Measurements from ENCODE around the gene LTBR.

The LTBR gene

DNA sequence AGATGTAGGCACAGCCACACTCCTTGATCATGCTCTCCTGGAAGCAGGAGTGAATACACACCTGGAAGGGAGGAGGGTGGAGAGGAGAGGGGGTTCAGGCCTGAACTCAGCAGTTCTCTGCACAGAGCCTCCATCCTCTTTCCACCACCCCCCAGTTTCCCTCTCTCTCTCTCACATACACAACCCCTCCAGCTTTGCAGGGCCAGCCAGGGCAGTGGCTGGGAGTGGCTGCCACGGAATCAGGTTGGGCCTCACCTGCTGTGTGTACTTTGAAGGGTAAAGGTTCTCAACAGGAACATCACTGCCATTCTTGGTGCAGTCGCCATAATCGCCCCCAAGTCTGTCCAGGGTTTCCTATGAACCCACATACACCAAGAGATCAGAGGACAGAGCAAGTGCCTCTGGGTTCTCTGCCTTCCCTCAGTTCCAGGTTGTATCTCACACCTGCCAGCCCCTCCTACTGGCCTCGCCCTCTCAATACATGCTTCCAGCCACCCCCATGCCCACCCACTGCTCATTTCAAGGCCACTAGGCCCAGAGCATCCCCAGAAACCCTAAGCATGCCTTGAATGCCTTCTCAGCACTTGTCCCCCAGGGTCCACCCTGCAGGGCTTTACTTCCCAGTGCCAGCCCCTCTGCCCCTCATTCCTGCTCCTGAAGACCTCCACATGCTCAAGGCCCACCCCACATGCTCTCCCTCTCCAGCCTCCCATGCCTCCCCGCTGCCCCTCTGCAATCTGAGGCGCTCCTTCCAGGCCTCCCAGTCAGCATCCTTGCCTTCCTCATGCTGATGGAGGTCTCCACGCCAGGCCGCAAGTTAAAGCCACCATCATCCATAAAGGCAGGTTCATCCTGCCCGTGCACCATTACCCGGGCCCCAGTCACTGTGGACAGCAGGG is 29.2 kb upstream of the LTBR start:
- Histone ChIP-seq H3K27me3 (replicated peaks in 2 of 5; ENCODE audit: control insufficient read depth in 4 of 5, insufficient read depth in 5 of 5, low read length in 4 of 5) (no peaks in the 10 kb centered on the region), H3K36me3 (ENCODE audit: control insufficient read depth in 4 of 4, insufficient read depth in 4 of 4, low read length in 3 of 4) (no peaks in the 10 kb centered on the region), H3K4me1 (ENCODE audit: control extremely low read depth in 1 of 4, control insufficient read depth in 4 of 4, insufficient read depth in 4 of 4, low read length in 3 of 4) (peaks cover 0 to 40% (median 9%) of the 10 kb centered on the region in 4 experiments), H3K9me3 (ENCODE audit: control extremely low read depth in 1 of 5, control insufficient read depth in 4 of 5, insufficient read depth in 2 of 5, low read depth in 1 of 5, low read length in 4 of 5) (no peaks in the 10 kb centered on the region), H3K4me3 (ENCODE audit: control insufficient read depth in 1 of 7, extremely low read depth in 1 of 7, insufficient read depth in 4 of 7, low read depth in 2 of 7, low read length in 6 of 7) (no peak overlapping the region), H3K27ac (ENCODE audit: insufficient read depth in 1 of 2, low read depth in 1 of 2, low read length in 2 of 2, poor library complexity in 1 of 2, severe bottlenecking in 2 of 2) (no peak overlapping the region)
- no peak for DNase-seq
- CTCF ChIA-PET, result interaction anchor here (1.9 kb wide), 1 partner anchor 9 kb away, joined by 6 read pairs; no protein-coding TSS in a partner anchor
- POLR2A ChIA-PET, result interaction anchor here (1.0 kb wide), 1 partner anchor 19 kb away, joined by 3 read pairs; no protein-coding TSS in a partner anchor
- WGBS (ENCODE audit: insufficient coverage), result 93% methylated on average over 9 of the region's 10 CpGs

GRCh38 chr12:6355491-6356373 is 28.2 kb upstream of the LTBR start:
- ChIA-PET CTCF (interaction anchor here (1.2 to 2.3 kb wide), 5 partner anchors 10 to 60 kb away, joined by 3 to 9 read pairs (median 5); no protein-coding TSS in a partner anchor), POLR2A (interaction anchor here (0.6 to 1.0 kb wide), 2 partner anchors 20 to 179 kb away, joined by 3 to 4 read pairs; no protein-coding TSS in a partner anchor)
- no peaks in the 10 kb centered on the region for H3K9me3 ChIP-seq (ENCODE audit: control extremely low read depth in 1 of 5, control insufficient read depth in 4 of 5, insufficient read depth in 2 of 5, low read depth in 1 of 5, low read length in 4 of 5)
- H3K27me3 ChIP-seq (replicated peaks in 2 of 5; ENCODE audit: control insufficient read depth in 4 of 5, insufficient read depth in 5 of 5, low read length in 4 of 5), result no peaks in the 10 kb centered on the region
- H3K27ac ChIP-seq (ENCODE audit: insufficient read depth in 1 of 2, low read depth in 1 of 2, low read length in 2 of 2, poor library complexity in 1 of 2, severe bottlenecking in 2 of 2), result no peak overlapping the region
- no peaks in the 10 kb centered on the region for H3K36me3 ChIP-seq (ENCODE audit: control insufficient read depth in 4 of 4, insufficient read depth in 4 of 4, low read length in 3 of 4)
- no peak overlapping the region for H3K4me3 ChIP-seq (ENCODE audit: control insufficient read depth in 1 of 7, extremely low read depth in 1 of 7, insufficient read depth in 4 of 7, low read depth in 2 of 7, low read length in 6 of 7)
- peaks cover 0 to 46% (median 11%) of the 10 kb centered on the region in 4 experiments for H3K4me1 ChIP-seq (ENCODE audit: control extremely low read depth in 1 of 4, control insufficient read depth in 4 of 4, insufficient read depth in 4 of 4, low read length in 3 of 4)
- 90% methylated on average over 8 of the region's 8 CpGs for WGBS (ENCODE audit: insufficient coverage)
- no peak for DNase-seq

GRCh38 chr12:6356374-6356820 is 27.6 kb upstream of the LTBR start:
- H3K27ac ChIP-seq (ENCODE audit: insufficient read depth in 1 of 2, low read depth in 1 of 2, low read length in 2 of 2, poor library complexity in 1 of 2, severe bottlenecking in 2 of 2), result no peak overlapping the region
- H3K4me1 ChIP-seq (ENCODE audit: control extremely low read depth in 1 of 4, control insufficient read depth in 4 of 4, insufficient read depth in 4 of 4, low read length in 3 of 4), result peaks cover 0 to 42% (median 11%) of the 10 kb centered on the region in 4 experiments
- 90% methylated on average over 5 of the region's 5 CpGs for WGBS (ENCODE audit: insufficient coverage)
- DNase-seq, result no peak
- POLR2A ChIA-PET, result no interaction called here
- H3K36me3 ChIP-seq (ENCODE audit: control insufficient read depth in 4 of 4, insufficient read depth in 4 of 4, low read length in 3 of 4), result no peaks in the 10 kb centered on the region
- H3K27me3 ChIP-seq (replicated peaks in 2 of 5; ENCODE audit: control insufficient read depth in 4 of 5, insufficient read depth in 5 of 5, low read length in 4 of 5), result no peaks in the 10 kb centered on the region
- H3K9me3 ChIP-seq (ENCODE audit: control extremely low read depth in 1 of 5, control insufficient read depth in 4 of 5, insufficient read depth in 2 of 5, low read depth in 1 of 5, low read length in 4 of 5), result no peaks in the 10 kb centered on the region
- CTCF ChIA-PET, result interaction anchor here (1.1 to 2.3 kb wide), 7 partner anchors 10 to 61 kb away, joined by 3 to 9 read pairs (median 5); partner anchors contain the start of gene SCNN1A
- H3K4me3 ChIP-seq (ENCODE audit: control insufficient read depth in 1 of 7, extremely low read depth in 1 of 7, insufficient read depth in 4 of 7, low read depth in 2 of 7, low read length in 6 of 7), result no peak overlapping the region

DNA sequence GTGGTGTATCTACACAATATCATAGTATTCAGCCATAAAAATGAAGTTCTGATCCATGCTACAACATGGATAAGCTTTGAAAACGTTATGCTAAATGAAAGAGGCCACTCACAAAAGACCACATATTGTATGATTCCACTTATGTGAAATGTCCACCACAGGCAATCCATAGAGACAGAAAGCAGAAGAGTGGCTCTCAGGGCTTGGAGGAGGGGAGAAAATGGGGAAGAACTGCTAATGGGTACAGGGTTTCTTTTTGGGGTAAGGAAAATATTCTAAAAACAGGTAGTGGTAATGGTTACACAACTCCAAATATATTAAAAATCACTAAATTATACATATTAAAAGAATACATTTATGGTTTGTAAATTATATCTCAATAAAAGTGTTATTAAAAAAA is 25.1 kb upstream of the LTBR start:
- POLR2A ChIA-PET, result interaction anchor here (0.7 kb wide), 1 partner anchor 406 kb away, joined by 3 read pairs; no protein-coding TSS in a partner anchor
- WGBS (ENCODE audit: insufficient coverage), result no CpG with 5 or more reads among the region's 1 CpG

DNA sequence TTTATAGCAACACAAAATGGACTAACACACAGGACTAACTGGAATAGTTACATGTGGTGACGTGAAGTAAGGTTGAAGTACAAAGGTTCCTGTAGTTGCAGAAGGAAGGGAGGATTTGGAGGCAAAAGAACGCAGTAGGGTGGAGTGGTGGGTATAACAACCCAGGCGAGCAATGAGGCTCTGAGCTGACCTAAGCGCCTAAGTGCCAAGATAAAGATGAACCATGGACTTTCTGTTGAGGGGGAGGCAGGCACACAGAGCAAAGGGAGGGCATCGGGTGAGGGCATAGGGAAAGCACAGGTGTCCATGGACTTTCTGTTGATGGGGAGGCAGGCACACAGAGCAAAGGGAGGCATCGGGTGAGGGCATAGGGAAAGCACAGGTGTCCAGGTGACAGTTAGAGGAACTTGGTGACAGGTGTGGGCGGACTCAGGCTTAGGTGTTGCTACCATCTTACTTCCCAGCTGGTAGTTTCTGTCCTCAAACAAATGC is 23.8 kb upstream of the LTBR start:
- H3K36me3 ChIP-seq (ENCODE audit: control insufficient read depth in 4 of 4, insufficient read depth in 4 of 4, low read length in 3 of 4), result no peaks in the 10 kb centered on the region
- H3K4me3 ChIP-seq (ENCODE audit: control insufficient read depth in 1 of 7, extremely low read depth in 1 of 7, insufficient read depth in 4 of 7, low read depth in 2 of 7, low read length in 6 of 7), result no peak overlapping the region
- 91% methylated on average over 7 of the region's 7 CpGs for WGBS (ENCODE audit: insufficient coverage)
- ChIA-PET POLR2A (interaction anchor here (0.7 kb wide), 1 partner anchor 15 kb away, joined by 3 read pairs; no protein-coding TSS in a partner anchor), CTCF (interaction anchor here (0.7 to 2.3 kb wide), 3 partner anchors 11 to 34 kb away, joined by 4 to 7 read pairs (median 4); no protein-coding TSS in a partner anchor)
- no peak overlapping the region for H3K27ac ChIP-seq (ENCODE audit: insufficient read depth in 1 of 2, low read depth in 1 of 2, low read length in 2 of 2, poor library complexity in 1 of 2, severe bottlenecking in 2 of 2)
- H3K4me1 ChIP-seq (ENCODE audit: control extremely low read depth in 1 of 4, control insufficient read depth in 4 of 4, insufficient read depth in 4 of 4, low read length in 3 of 4), result peaks cover 0 to 32% (median 12%) of the 10 kb centered on the region in 4 experiments
- no peaks in the 10 kb centered on the region for H3K9me3 ChIP-seq (ENCODE audit: control extremely low read depth in 1 of 5, control insufficient read depth in 4 of 5, insufficient read depth in 2 of 5, low read depth in 1 of 5, low read length in 4 of 5)
- no peak for DNase-seq
- no peaks in the 10 kb centered on the region for H3K27me3 ChIP-seq (replicated peaks in 2 of 5; ENCODE audit: control insufficient read depth in 4 of 5, insufficient read depth in 5 of 5, low read length in 4 of 5)

More for the DNA sequence above, 25.1 kb upstream of the LTBR start:
- Histone ChIP-seq H3K4me1 (ENCODE audit: control extremely low read depth in 1 of 4, control insufficient read depth in 4 of 4, insufficient read depth in 4 of 4, low read length in 3 of 4) (peaks cover 0 to 29% (median 9%) of the 10 kb centered on the region in 4 experiments), H3K36me3 (ENCODE audit: control insufficient read depth in 4 of 4, insufficient read depth in 4 of 4, low read length in 3 of 4) (no peaks in the 10 kb centered on the region), H3K4me3 (ENCODE audit: control insufficient read depth in 1 of 7, extremely low read depth in 1 of 7, insufficient read depth in 4 of 7, low read depth in 2 of 7, low read length in 6 of 7) (no peak overlapping the region), H3K27me3 (replicated peaks in 2 of 5; ENCODE audit: control insufficient read depth in 4 of 5, insufficient read depth in 5 of 5, low read length in 4 of 5) (no peaks in the 10 kb centered on the region), H3K27ac (ENCODE audit: insufficient read depth in 1 of 2, low read depth in 1 of 2, low read length in 2 of 2, poor library complexity in 1 of 2, severe bottlenecking in 2 of 2) (no peak overlapping the region), H3K9me3 (ENCODE audit: control extremely low read depth in 1 of 5, control insufficient read depth in 4 of 5, insufficient read depth in 2 of 5, low read depth in 1 of 5, low read length in 4 of 5) (no peaks in the 10 kb centered on the region)
- DNase-seq, result peak in 2 of 3 donors; percentile 48 to 53
- CTCF ChIA-PET, result interaction anchor here (1.1 to 2.5 kb wide), 5 partner anchors 12 to 24 kb away, joined by 4 to 11 read pairs (median 6); no protein-coding TSS in a partner anchor

DNA sequence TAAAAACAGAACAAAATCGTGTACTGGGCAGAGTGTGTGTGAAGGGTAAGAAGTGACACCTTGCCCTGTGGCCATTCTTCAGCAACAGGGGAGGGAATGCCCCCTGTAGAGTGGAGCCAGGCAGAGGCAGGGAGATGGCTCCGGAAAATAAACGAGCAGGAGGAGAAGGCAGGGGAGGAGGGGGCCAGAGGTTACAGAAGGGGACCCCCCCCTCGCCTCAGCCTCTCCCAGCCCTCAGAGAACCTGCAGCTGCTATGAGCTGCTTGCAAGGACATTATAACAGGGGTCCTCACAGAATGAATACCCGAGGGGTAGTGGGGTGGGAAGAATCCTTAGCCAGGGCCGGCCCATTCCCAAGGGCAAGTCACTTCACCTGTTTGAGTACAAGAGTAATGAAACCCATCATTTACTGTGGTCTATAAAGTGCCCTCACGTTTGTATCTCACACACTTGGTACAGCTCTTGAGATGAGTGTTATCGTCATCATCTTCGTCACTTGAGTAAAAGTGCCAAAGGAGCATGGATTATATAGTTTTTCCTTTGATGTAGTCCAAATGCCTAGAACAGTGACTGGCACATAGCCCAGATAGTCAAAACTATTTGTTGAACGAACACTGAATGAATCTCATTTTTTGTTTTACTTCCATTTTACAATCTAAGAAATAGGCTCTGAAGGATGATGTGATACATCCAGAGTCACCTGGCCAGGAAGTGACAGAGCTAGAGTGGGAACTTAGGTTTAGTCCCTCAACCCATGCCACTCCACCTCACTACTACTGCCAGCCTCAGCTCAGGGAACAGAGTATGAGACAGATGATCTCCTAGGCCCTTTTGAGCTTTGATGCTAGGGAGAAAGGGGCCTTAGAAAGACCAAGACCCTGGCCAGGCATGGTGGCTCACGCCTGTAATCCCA is 23.1 kb upstream of the LTBR start:
- CTCF ChIA-PET, result interaction anchor here (1.1 to 2.3 kb wide), 2 partner anchors 10 to 34 kb away, joined by 4 to 7 read pairs; no protein-coding TSS in a partner anchor
- Histone ChIP-seq H3K36me3 (ENCODE audit: control insufficient read depth in 4 of 4, insufficient read depth in 4 of 4, low read length in 3 of 4) (no peaks in the 10 kb centered on the region), H3K4me1 (ENCODE audit: control extremely low read depth in 1 of 4, control insufficient read depth in 4 of 4, insufficient read depth in 4 of 4, low read length in 3 of 4) (peaks cover 0 to 29% (median 12%) of the 10 kb centered on the region in 4 experiments), H3K4me3 (ENCODE audit: control insufficient read depth in 1 of 7, extremely low read depth in 1 of 7, insufficient read depth in 4 of 7, low read depth in 2 of 7, low read length in 6 of 7) (no peak overlapping the region), H3K27ac (ENCODE audit: insufficient read depth in 1 of 2, low read depth in 1 of 2, low read length in 2 of 2, poor library complexity in 1 of 2, severe bottlenecking in 2 of 2) (no peak overlapping the region), H3K27me3 (replicated peaks in 2 of 5; ENCODE audit: control insufficient read depth in 4 of 5, insufficient read depth in 5 of 5, low read length in 4 of 5) (no peaks in the 10 kb centered on the region), H3K9me3 (ENCODE audit: control extremely low read depth in 1 of 5, control insufficient read depth in 4 of 5, insufficient read depth in 2 of 5, low read depth in 1 of 5, low read length in 4 of 5) (no peaks in the 10 kb centered on the region)
- POLR2A ChIA-PET, result interaction anchor here (0.7 kb wide), 1 partner anchor 15 kb away, joined by 3 read pairs; no protein-coding TSS in a partner anchor
- DNase-seq, result no peak
- WGBS (ENCODE audit: insufficient coverage), result 92% methylated on average over 10 of the region's 11 CpGs

Measured in common myeloid progenitor, CD34-positive (primary cell).